DND-41 (cell line): ENCODE results near the gene IAH1.
"Not testable (repeated sequence)": the region's sequence is repeated elsewhere in the genome, so short reads cannot be mapped to it uniquely, and the experiment has no call there.

ENCODE experiments used
- ATAC-seq: fragments of 200-7000 bp; cut with Tn5 transposase; 3 replicates; pipeline ENCODE4 v1.9.1; 2021; ENCODE audit warnings: low read depth; ENCODE audit not compliant: insufficient read depth
- DNase-seq: peaks from one replicate; pipeline ENCODE4 v3.0.0-alpha.2; 2020
- H2AFZ ChIP-seq: 2 replicates; pipeline ENCODE4 v1.6.0; 2012; ENCODE audit warnings: low read depth, low read length
- H3K27ac ChIP-seq: 2 replicates; pipeline ENCODE4 v1.5.1; 2012; ENCODE audit warnings: low read length, inconsistent platforms
- H3K27me3 ChIP-seq: fragments of 200-600 bp; sonication (generic); 2 replicates; pipeline ENCODE4 v1.6.0; 2012; ENCODE audit warnings: low read length, mild to moderate bottlenecking, inconsistent platforms; ENCODE audit not compliant: insufficient read depth, poor library complexity
- H3K36me3 ChIP-seq: 2 replicates; pipeline ENCODE4 v1.5.1; 2012; ENCODE audit warnings: low read length, inconsistent platforms; ENCODE audit not compliant: insufficient read depth
- H3K4me1 ChIP-seq: 2 replicates; pipeline ENCODE4 v1.5.1; 2012; ENCODE audit warnings: mild to moderate bottlenecking, low read length; ENCODE audit not compliant: insufficient read depth
- H3K4me2 ChIP-seq: 2 replicates; pipeline ENCODE4 v1.6.0; 2012; ENCODE audit warnings: mild to moderate bottlenecking, moderate library complexity, low read length, inconsistent platforms; ENCODE audit not compliant: insufficient read depth
- H3K4me3 ChIP-seq, 2 experiments: fragments of 200-600 bp in 1 of 2; shearing (Covaris generic) in 1 of 2; 2 replicates each; pipeline ENCODE4 v1.5.1; 2012 to 2016; ENCODE audit warnings: inconsistent platforms in 2 of 2, low read length in 2 of 2, mild to moderate bottlenecking in 2 of 2, low read depth in 1 of 2, moderate library complexity in 1 of 2
- H3K79me2 ChIP-seq: 2 replicates; pipeline ENCODE4 v1.6.0; 2012; ENCODE audit warnings: low read length, inconsistent platforms; ENCODE audit not compliant: insufficient read depth
- H3K9ac ChIP-seq: 2 replicates; pipeline ENCODE4 v1.6.0; 2012; ENCODE audit warnings: low read depth, mild to moderate bottlenecking, inconsistent platforms, low read length, moderate library complexity
- H3K9me3 ChIP-seq: 2 replicates; pipeline ENCODE4 v1.5.1; 2012; ENCODE audit warnings: low read length, moderate library complexity, mild to moderate bottlenecking, inconsistent platforms; ENCODE audit not compliant: insufficient read depth, severe bottlenecking
- H4K20me1 ChIP-seq: 2 replicates; pipeline ENCODE4 v1.6.0; 2012; ENCODE audit warnings: low read length; ENCODE audit not compliant: insufficient read depth
- EZH2 ChIP-seq: IDR thresholded peaks from 3 replicates; pipeline ENCODE4 v1.6.1; 2012; ENCODE audit warnings: borderline replicate concordance, low read depth, mild to moderate bottlenecking, moderate library complexity, low read length, inconsistent platforms; ENCODE audit not compliant: severe bottlenecking
- TF ChIP-seq, protein P1 (sequence below): IDR thresholded peaks from 2 replicates; pipeline ENCODE4 v1.5.1; 2012; ENCODE audit warnings: borderline replicate concordance, low read length, moderate library complexity, mild to moderate bottlenecking; ENCODE audit not compliant: poor library complexity, severe bottlenecking; ENCODE audit errors: extremely low read depth

IAH1 gene

DNA sequence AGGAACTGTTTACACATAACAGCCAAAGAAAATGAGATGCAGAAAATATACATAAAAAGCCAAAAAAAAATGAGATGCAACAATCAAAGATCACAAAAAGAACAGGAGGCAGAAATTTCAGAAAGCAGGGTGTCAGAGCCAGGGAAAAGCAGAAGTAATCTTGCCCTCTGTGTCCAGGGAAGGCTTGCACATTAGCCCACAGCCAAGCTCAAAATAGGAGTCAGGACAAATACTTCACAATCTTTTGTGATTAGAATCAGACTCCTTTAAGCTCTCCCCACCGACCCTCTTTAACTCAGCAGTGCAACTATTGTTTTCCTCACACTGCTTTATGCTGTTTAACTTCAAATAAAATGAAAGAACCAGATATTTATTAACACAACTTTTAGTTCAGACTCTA lies 34.6 kb downstream of the IAH1 start:
- Histone ChIP-seq H3K27ac (no peak overlapping the region), H3K4me1 (no peaks in the 10 kb centered on the region), H3K27me3 (no peaks in the 10 kb centered on the region), H3K4me2 (no peak overlapping the region), H4K20me1 (no peaks in the 10 kb centered on the region; the same call in 1 of the 2 replicates), H3K9ac (no peak overlapping the region), H3K36me3 (peaks cover 52% of the 10 kb centered on the region), H3K79me2 (no peaks in the 10 kb centered on the region), H2AFZ (no peak overlapping the region), H3K9me3 (no peaks in the 10 kb centered on the region), H3K4me3 (no peak overlapping the region)
- TF ChIP-seq, protein P1, sequence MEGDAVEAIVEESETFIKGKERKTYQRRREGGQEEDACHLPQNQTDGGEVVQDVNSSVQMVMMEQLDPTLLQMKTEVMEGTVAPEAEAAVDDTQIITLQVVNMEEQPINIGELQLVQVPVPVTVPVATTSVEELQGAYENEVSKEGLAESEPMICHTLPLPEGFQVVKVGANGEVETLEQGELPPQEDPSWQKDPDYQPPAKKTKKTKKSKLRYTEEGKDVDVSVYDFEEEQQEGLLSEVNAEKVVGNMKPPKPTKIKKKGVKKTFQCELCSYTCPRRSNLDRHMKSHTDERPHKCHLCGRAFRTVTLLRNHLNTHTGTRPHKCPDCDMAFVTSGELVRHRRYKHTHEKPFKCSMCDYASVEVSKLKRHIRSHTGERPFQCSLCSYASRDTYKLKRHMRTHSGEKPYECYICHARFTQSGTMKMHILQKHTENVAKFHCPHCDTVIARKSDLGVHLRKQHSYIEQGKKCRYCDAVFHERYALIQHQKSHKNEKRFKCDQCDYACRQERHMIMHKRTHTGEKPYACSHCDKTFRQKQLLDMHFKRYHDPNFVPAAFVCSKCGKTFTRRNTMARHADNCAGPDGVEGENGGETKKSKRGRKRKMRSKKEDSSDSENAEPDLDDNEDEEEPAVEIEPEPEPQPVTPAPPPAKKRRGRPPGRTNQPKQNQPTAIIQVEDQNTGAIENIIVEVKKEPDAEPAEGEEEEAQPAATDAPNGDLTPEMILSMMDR, result no peak
- TF ChIP-seq EZH2, result no peak
- DNase-seq (no peak), ATAC-seq (no peak)

DNA sequence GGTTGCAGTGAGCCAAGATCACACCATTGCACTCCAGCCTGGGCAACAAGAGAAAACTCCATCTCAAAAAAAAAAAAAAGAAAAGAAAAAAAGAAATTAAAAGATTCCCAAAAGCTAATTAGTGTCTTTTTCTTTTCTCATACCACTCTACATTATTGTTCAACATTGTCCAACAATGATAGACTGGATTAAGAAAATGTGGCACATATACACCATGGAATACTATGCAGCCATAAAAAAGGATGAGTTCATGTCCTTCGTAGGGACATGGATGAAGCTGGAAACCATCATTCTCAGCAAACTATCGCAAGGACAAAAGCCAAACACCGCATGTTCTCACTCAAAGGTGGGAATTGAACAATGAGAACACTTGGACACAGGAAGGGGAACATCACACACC lies 39.6 kb downstream of the IAH1 start:
- H3K4me3 ChIP-seq, H3K27ac ChIP-seq, H3K4me2 ChIP-seq, H3K79me2 ChIP-seq, H3K4me1 ChIP-seq, H2AFZ ChIP-seq, H3K9me3 ChIP-seq, ATAC-seq, H4K20me1 ChIP-seq, H3K27me3 ChIP-seq, DNase-seq, H3K9ac ChIP-seq: not testable (repeated sequence)
- peaks cover 54% of the 10 kb centered on the region for H3K36me3 ChIP-seq

DNA sequence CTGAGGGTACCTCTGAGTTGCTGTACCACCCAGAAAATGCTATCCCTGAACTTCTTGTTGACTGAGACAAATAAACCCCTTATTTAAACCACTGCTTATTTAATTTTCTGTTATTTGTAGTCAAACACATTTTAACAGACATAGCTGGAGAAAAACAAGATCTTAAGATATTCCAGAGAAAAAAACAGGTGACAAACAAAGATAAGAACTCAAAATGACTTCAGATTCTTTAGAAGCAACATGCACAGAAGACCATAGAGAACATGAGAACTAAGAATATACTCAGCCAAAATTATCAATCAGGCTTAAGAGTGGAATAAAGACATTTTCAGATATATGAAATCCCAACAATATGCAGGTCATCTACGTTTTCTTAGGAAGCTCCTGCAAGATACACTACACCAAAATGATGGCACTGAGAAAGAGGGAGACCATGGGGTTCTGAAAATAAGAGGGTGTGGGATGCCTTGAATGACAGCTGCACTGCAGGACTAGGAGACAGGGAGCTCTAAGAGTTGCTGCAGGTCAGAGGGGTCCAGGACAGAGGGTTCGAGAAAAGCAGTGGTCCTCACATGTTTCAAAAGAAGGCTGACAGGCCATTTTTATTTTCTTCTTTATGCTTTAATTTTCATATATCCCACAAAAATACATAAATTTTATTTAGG lies 42.9 kb downstream of the IAH1 start:
- Histone ChIP-seq H3K27me3 (no peaks in the 10 kb centered on the region), H3K36me3 (peaks cover 70% of the 10 kb centered on the region), H3K27ac (no peak overlapping the region), H3K4me3 (no peak overlapping the region), H2AFZ (no peak overlapping the region), H3K79me2 (no peaks in the 10 kb centered on the region), H3K9me3 (no peaks in the 10 kb centered on the region), H3K9ac (no peak overlapping the region), H3K4me1 (no peaks in the 10 kb centered on the region), H4K20me1 (peaks cover 6% of the 10 kb centered on the region; the same call in 1 of the 2 replicates), H3K4me2 (no peak overlapping the region)
- TF ChIP-seq EZH2, result no peak
- TF ChIP-seq, protein P1, result no peak
- ATAC-seq (no peak), DNase-seq (no peak)

DNA sequence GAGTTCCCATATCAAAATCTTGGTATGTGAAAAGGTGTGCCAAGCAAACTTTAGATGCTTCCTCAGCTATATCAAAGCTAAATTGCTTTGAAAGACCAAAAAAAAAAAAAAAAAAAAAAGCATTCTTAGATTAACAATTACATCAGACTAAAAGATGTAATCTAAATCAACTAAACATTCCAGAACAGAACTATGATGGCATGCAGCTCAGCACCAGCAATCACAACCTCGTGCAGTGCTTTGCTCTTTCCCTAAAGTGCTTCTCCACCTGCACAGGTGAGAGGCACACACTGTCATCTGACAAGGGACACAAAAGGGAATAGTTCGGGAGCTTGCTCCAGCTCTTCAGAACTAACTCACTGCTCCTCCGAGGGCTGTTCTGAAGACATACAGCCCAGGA lies 43.8 kb downstream of the IAH1 start:
- Histone ChIP-seq H3K27ac (no peak overlapping the region), H3K9ac (no peak overlapping the region), H3K27me3 (no peaks in the 10 kb centered on the region), H3K4me3 (no peak overlapping the region), H3K36me3 (peaks cover 70% of the 10 kb centered on the region), H4K20me1 (peaks cover 6% of the 10 kb centered on the region; the same call in 1 of the 2 replicates), H2AFZ (no peak overlapping the region), H3K79me2 (no peaks in the 10 kb centered on the region), H3K4me1 (no peaks in the 10 kb centered on the region), H3K4me2 (no peak overlapping the region), H3K9me3 (no peaks in the 10 kb centered on the region)
- DNase-seq (no peak), ATAC-seq (no peak)
- TF ChIP-seq EZH2, result no peak
- TF ChIP-seq, protein P1, result no peak
